Prostate gland (tissue), 2 donors: Measurements from ENCODE around the gene DROSHA.

Experiments used
- CTCF ChIP-seq, 4 experiments: fragments of 200-600 bp in 2 of 4; fragments of 450-650 bp in 2 of 4; sonication (generic) in 2 of 4; IDR thresholded peaks; 1 replicate in 3 of 4; 2 replicates in 1 of 4; pipeline ENCODE4 v1.5.1; 2016 to 2019; ENCODE audit warnings: antibody characterized with exemption in 4 of 4, mild to moderate bottlenecking in 2 of 4, moderate library complexity in 2 of 4
- POLR2A ChIP-seq: fragments of 450-650 bp; IDR thresholded peaks from one replicate; pipeline ENCODE4 v1.6.1; 2016; ENCODE audit warnings: antibody characterized with exemption, mild to moderate bottlenecking
- POLR2AphosphoS5 ChIP-seq: sonication (generic); formaldehyde crosslinking; IDR thresholded peaks from one replicate; pipeline ENCODE4 v1.6.1; 2017; ENCODE audit warnings: antibody characterized with exemption

GRCh38 chr5:31569068-31569467 lies 37.2 kb upstream of the DROSHA start:
- TF ChIP-seq CTCF (IDR thresholded peaks at IDR 0.05) (no peak), POLR2AphosphoS5 (no peak), POLR2A (no peak)
